GM18907 (cell line): Measurements from ENCODE around the gene HSPA12A.

Source experiments
- ATAC-seq: cut with Tn5 transposase; IDR thresholded peaks from one replicate; pipeline ENCODE4 v1.9.1; 2021; ENCODE audit warnings: mild to moderate bottlenecking, moderate library complexity; ENCODE audit not compliant: unreplicated experiment

HSPA12A gene

DNA sequence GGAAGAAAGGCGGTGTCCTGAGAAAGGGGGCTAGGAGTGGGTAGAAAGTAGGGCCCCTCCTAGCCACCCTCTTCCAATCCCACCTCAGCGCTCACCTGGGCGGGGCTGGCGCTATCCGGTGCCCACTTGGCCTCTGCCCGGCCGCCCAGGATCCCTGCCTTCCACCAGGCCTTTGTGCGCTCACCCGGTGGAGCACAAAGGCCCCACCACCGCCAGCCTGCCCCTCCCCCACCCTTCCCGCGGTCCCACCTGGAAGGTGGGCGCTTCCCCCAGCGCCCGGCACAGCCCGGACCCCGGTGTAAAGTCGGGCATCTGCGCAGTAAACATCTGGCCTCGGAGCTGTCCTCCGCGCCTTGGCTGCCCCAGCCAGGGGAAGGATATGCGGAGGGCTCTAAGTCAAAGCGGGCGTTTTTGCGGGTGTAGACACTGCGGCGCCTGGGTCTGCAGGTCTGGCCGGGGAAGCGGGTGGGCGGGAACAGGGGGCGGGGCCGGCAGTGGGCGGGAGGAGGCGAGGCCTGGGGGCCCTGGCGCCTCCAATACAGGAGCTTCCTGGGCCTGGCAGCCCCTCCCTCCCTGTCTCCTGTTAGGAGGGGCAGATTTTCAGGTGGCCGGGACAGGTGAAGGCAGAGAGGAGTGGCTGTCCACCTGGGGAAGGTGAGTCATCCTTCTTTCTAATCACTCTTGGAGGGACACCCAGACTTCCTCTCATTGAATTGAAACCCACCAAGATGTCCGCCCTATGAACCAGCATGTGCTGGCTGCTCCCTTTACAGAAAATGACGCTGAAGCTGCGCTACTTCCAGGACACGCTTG is 72.3 kb downstream of the HSPA12A start:
- ATAC-seq, result no peak

DNA sequence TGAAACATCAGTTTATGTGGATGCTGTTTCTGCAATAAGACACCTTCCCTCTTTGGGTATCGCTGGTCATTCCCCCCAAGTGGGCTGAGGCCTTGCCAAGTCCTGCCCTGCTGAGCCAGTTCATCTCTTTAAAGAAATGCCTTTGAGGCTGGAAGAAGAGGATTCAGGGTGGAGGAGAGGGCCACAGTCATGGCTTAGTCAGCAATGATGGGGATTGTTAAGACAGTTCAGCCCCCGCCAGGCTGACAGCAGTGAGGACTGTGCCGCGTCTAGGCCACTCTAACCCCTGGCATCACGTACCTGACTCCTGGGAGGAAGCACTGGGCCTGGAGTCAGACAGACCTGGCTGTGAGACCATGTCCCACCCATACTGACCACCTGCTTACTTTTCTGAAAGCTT is 73.3 kb downstream of the HSPA12A start:
- no peak for ATAC-seq

DNA sequence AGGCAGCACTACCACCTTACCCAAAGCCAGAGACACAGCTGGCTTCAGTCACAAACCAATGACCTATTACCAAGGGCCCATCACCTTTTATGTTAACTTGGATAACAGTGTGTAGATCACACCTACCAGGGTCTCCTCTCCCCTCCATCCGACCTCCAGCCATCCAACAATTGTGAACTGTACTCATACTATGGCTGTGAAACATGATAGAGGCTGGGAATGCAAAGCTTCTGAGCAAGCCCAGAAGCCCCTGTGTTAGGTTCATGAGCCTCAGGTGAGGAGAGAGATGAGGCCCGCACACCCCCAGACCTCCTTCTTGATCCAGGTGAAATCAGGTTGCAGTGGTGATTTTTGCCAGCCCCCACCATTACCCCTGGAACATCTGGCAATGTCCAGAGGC is 73.9 kb downstream of the HSPA12A start:
- no peak for ATAC-seq

DNA sequence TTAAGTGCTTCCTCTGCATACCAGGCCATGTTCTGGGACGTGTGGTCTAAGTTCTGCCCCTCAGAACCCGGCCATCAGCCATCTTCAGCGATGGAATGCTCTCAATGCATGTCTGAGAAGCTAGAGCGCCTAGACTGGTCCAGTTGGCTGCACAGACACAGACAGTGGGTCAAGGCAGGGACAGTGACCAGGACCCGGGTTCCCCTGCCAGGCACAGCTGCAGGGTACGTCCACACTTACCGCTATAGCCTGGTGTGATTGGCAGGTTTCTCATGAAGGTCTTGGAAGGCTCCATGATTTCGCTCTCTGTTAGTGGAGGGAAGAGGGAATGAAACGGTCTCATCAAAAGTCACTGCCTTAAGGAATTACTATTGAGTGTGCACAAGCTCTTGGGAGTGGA is 74.3 kb downstream of the HSPA12A start:
- no peak for ATAC-seq

DNA sequence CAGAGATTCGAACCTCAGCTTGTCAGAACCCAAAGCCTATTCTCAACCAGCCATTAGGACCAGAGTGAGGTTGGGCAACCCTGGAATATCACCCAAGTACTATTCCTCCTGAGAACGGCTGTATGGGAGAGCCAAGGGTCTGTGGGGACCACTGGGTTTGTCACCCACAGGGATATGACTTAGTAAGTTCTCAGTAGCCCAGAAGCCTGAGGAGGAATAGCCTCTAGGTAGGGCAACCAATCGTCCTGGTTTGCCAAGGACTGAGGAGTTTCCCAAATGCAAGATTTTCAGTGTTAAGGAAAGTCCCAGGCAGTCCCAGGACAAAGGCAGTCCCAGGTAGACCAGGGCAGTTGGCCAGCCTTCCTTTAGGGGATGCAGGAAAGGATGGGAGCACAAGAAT is 74.9 kb downstream of the HSPA12A start:
- no peak for ATAC-seq

DNA sequence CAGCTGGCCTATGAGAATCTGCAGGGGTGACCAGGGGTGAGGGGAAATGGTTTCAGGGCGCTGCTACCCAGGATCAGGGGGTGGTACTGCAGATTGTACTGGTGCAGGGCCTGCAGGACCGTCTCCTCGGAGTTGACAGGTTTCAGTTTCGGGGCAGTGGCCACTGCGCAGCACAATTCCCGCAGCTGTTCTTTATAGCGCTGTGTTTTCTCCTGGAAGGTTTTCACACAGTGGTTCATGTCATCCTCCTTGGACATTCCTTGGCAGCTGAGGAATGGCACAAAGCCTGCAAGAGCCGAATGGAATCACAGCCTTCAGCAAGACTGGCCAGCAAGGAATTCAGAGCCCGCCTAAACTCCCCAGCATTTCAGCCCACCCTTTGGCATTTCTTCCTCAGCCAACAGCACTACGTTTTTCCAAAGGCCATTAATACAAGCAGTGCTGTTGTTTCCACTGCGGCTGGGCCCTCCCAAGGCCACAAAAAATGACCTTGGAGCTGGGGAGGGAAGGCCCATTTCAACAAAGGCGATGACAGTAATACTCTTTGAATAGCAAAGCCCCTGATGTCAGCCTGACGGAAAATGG is 76.7 kb downstream of the HSPA12A start:
- ATAC-seq, result no peak

DNA sequence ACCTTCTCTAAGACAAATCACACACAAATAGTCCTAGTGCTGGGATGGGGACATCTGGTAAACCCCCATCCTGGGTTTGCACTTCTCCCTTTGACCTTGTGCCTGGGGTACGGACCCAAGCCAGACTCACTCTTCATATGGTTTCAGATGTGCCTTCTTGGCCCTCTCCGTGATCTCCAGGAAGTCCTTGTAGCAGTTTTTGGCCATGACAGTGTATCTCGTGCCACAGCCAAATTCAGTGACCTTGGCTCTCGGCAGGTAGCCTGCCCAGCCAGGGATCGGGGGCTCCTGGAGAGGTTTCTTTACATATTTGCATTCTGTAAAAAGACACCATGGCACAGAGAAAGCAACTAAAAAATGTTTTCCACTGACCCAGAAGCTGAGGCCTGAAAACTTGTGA is 77.7 kb downstream of the HSPA12A start:
- ATAC-seq, result no peak

DNA sequence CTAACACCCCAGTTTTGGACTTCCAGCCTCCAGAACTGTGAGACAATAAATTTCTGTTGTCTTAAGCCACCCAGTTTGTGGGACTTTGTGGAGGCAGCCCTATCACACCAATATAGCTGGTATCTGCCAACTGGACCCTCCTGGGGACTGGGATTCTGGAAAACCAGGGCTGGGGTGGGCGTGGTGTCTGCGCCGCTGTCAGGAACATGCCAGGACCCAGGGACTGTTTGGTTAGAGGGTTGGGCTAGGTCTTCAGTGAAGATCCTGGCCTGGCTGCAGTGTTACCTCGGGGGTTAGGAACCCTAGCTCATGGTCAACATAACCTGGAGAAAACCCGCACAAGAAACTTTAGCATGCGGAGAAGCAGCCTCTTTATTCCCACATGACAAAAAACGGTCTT is 79.0 kb downstream of the HSPA12A start:
- ATAC-seq, result no peak

DNA sequence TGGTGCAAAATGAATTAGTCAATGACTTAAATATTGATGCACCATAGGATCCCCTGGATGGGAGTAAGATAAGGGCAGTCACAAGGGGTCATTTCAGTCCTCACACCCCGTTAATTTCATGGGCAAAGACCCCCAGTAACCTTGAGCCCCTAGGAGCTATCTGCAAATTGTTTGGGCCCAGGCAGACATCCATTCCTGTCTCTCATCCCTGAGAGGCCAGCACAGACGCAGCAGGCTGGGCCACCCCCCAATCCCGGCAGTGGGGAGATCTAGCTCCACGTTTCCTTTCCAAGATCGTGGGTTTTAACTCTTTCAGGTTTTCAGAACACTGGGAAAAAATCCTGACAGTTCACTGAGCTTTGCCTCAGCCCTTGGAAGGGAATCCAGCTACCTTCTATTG is 81.5 kb downstream of the HSPA12A start:
- ATAC-seq, result no peak

DNA sequence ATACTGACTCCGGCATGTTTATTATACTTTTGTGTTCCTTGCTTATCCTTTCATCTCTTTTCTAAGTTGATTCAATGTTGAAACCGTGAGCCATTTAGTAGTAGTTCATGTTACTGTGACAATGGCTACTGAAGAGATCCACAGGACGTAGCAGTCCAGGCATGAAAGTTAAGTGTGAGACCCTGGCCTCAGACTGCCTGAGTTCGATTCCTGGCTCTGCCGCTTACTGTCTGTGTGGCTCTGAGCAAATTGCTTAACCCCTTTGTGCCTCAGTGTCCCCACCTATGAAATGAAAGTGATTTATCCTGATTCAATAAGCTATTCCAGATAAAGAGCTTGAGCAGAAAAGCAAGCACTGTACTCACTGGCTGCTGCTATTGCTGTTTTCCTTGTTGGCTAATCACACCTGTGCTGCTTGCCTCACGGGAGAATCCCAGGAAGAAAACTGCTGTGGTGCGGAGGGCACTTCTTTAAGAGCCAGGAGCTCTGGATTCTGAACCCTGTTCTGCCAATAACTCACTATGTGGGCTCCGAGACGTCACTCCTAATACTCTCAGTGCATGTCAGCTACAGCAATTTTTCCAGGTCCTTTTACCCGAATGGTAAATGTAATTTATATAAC is 83.2 kb downstream of the HSPA12A start:
- no peak for ATAC-seq

DNA sequence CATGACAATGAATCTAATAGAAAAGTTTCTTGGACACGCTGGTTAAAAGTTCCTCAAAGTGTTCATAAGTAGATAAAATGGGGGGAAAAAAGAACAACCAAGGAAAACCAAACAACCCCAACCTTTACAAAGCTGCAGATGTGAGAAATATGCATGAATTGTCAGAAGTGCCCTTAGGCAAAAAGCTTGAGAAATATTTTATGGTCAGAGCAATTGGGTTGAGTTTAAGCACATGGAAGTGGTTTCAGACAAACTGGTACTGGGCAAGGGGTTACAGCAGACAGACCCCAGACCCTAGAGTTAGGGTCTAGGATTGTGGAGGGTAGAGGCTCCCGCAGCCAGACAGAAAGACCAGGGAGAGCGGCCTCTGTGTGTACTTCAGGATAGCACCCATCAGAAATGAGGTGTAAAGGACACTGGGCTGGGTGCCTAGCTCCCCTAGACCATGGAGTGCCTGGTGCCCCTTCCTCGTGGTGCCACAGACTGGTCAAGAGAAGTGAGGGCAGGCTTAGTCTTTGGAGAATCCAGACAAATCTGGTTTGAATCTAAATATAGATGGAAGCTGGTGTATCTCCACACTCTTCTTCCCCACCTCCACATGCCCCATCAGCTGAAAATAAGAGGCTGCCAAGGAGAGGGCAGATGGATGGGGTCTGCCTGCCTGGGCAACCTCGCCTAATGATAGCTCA is 84.4 kb downstream of the HSPA12A start:
- ATAC-seq, result no peak

DNA sequence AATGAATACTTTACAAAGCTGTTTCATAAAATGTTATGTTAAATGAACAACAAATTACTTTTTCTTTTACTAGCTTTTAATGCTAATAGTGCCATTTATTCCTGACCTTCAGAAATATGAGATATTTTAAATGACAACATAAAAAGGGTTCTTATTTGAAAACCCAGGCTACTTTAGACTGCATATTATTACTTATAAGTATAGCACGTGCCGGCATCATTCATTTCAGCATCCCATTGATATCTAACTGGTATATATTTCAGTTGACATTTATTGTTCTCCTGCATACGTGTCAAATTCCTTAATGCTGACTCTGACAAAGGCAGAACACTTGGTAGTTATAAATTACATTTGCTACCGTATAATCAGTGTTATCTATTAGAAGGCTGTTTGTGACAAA is 86.3 kb downstream of the HSPA12A start:
- no peak for ATAC-seq

DNA sequence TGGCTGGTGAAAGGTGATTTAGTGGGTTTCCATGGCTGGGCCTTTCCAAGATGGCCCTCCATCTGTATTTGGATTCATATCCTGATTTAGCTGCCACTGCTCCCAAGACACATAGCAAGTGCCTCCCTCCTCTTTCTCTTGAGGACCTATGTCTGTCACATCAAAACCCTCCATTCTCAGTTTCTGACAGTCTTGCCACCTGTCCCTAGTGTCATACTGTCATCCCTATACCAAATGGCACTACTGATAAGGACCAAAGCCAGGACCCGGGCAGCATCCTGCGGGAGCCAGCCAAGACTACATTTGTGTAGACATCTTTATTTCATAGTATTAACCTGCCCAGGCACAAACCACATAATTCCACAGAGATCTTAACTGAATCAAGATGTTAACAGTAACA is 86.8 kb downstream of the HSPA12A start:
- ATAC-seq, result no peak

DNA sequence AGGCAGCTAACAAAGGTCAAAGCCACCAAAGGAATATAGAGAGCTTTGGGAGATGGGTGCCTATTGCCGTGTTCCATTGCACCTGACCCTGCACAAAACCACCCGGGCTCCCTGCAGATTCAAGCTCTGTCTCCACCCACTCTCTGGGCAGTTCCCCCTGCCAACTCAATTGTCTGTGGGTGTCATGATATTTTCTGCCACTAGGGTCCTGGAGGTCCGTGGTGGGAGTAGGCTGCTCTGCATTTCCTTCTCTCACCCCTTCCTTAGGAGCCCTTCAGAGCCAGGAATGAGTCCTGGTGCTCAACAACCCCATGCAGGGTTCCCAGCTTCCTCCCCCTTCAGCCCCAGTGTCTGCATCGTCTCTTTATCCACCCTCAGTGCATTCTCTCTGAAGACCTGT is 87.5 kb downstream of the HSPA12A start:
- ATAC-seq, result no peak

DNA sequence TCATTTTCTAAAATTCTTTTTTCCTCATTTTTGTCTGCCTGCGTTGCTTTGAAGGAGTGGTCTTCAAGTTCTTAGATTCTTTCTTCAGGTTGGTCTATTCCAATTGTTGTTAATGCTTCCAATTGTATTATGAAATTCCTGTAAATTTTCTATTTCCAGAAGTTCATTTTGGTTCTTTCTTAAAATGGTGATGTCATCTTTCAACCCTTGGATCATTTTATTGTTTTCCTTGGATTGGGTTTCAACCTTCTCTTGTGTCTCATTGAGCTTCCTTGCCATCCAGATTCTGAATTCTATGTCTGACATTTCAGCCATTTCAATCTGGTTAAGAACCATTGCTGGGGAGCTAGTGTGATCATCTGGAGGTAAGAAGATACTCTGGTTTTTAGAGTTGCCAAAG is 88.5 kb downstream of the HSPA12A start:
- ATAC-seq, result no peak

DNA sequence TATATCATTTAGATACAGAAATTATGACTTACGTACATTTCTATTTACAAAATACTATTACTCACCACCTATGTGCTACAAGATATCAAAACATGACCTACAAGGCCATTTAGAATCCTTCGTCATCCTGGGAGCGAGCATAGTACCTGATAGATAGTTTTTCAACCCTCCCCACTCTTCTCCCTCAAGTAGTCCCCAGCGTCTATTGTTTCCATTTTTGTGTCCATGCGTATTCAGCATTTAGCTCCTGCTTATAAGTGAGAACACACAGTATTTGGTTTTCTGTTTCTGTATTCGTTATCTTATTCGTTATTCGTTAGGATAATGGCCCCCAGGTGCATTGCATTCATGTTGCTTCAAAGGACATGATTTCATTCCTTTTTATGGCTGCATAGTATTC is 93.5 kb downstream of the HSPA12A start:
- no peak for ATAC-seq

DNA sequence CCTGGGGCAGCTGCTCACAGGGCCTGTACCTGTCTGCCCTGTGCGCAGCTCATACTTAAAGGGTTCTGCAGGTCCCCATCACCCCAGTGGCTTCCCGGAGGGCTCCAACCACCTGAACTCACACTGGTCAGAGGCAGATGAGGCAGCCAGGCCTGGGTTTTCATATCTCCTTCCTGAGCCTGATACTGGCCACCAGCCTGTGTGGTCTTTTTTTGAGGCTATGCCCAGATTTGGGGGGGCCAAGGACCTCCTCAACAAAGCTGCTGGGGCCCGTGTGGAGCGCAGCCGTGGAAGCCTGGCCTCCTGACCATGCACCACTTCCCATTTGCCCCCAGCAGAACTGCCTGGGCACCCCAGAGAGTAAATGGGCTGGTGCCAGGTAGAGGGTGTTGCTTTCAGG is 95.9 kb downstream of the HSPA12A start:
- no peak for ATAC-seq

DNA sequence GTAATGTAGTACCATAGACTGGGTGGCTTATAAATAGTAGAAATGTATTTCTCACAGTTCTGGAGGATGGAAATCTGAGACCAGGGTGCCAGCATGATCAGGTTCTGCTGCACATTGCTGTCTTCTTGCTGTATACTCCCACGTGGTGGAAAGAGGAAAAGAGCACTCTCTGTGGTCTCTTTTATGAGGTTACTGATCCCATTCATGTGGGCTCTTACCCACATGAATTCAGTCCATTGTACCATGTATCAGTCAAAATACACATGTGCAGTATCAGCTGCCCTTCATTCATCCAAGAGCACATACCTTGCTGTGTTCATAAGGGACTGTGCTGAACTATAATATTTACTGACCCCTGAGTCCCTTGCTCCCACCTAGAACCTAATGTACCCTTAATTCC is 104.5 kb downstream of the HSPA12A start:
- ATAC-seq, result no peak

DNA sequence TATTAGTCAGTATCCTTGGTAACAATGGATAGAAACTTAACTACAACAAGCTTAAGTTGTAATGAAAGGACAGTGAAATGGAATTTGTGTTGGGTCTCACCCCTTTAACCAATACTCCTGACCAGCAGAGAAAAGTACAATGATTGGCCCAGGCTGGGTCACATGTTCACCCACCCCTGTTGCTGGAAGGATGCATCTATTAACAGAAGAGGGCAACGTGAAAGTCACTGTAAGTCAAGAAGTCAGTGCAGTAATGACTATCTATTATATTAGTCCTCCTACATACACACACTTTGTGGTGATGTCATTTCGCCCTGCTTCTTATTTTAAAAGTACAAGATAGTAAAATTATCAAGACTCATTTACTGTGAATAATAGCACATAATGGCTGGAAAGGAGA is 105.4 kb downstream of the HSPA12A start:
- no peak for ATAC-seq

DNA sequence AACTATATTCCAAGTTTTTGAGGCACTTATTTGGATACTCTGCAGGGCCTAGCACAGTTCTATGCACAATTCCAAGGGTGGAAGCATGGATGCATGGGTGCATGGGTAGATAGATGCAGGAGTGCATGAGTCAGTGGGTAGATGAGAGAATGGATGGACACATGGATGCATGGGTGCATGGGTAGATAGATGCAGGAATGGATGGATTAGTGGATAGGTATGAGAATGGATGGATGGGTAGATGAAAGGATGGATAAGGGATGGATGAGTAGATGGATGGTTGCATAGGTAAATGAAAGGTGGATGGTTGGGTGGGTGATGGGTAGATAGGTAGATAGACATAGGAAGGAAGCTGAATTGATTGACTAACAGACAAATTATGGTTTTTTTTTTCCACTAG is 106.0 kb downstream of the HSPA12A start:
- ATAC-seq, result no peak

DNA sequence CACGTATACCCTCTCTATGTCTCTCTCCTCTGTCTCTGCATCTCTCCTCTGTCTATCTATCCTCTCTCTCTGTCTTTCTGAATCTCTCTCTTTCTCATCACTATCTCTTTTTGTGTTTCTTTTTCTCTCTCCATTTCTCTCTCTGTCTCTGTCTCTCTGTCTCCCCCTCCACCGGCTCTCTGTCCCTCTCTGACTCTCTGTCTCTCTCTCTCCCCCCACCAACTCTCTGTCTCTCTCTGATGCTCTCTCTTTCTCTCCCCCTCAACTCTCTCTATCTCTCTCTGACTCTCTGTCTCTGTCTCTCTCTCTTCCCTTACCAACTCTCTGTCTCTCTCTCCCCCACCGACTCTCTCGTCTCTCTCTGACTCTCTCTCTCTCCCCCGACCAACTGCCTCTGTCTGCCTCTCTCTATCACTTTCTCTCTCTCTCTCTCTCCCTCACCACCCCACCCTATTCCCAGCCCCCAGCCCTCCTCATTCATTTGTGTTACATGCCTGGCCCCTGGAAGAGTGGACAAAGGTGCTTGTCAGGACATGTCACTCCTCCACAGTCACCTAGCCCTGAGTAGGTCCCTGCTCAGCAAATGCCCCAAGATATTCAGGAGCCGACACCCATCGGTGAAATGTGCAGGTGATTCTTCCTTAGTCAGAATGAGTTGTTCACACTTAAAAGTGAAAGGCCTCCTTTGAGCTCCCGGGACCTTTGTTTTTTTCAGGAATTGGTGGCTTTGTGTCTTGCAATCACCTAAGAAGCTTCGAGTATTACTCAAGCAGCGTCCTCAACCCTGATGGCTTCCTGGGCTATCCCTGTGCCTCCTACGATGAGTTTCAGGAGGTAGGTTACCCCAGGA is 108.0 kb downstream of the HSPA12A start:
- no peak for ATAC-seq
